ENCODE results near the gene PAX5.

GRCh38 chr9:36932198-36932597 is 101.9 kb downstream of the PAX5 start:
- TF ChIP-seq CTCF (IDR thresholded peaks at IDR 0.05) (no peak), ELF4 (CRISPR knock-in tag; IDR thresholded peaks at IDR 0.05; ENCODE audit: low read depth) (no peak), PRDM15 (CRISPR knock-in tag; IDR thresholded peaks at IDR 0.05) (no peak), RELA (CRISPR knock-in tag; IDR thresholded peaks at IDR 0.05; ENCODE audit: borderline replicate concordance) (no peak), ZNF317 (CRISPR knock-in tag; IDR thresholded peaks at IDR 0.05; ENCODE audit: borderline replicate concordance, low read depth) (no peak), PREB (CRISPR knock-in tag; IDR thresholded peaks at IDR 0.05; ENCODE audit: borderline replicate concordance) (no peak), SMAD3 (CRISPR knock-in tag; IDR thresholded peaks at IDR 0.05; ENCODE audit: borderline replicate concordance) (no peak)
- TF ChIP-seq, protein P1, sequence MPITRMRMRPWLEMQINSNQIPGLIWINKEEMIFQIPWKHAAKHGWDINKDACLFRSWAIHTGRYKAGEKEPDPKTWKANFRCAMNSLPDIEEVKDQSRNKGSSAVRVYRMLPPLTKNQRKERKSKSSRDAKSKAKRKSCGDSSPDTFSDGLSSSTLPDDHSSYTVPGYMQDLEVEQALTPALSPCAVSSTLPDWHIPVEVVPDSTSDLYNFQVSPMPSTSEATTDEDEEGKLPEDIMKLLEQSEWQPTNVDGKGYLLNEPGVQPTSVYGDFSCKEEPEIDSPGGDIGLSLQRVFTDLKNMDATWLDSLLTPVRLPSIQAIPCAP (CRISPR knock-in tag; IDR thresholded peaks at IDR 0.05): no peak

All from WTC11 (cell line).